GM21529 (cell line): ENCODE data around the gene AP1S3.

Experiments used
- ATAC-seq: cut with Tn5 transposase; IDR thresholded peaks from one replicate; pipeline ENCODE4 v1.9.1; 2021; ENCODE audit not compliant: unreplicated experiment

AP1S3 gene

DNA sequence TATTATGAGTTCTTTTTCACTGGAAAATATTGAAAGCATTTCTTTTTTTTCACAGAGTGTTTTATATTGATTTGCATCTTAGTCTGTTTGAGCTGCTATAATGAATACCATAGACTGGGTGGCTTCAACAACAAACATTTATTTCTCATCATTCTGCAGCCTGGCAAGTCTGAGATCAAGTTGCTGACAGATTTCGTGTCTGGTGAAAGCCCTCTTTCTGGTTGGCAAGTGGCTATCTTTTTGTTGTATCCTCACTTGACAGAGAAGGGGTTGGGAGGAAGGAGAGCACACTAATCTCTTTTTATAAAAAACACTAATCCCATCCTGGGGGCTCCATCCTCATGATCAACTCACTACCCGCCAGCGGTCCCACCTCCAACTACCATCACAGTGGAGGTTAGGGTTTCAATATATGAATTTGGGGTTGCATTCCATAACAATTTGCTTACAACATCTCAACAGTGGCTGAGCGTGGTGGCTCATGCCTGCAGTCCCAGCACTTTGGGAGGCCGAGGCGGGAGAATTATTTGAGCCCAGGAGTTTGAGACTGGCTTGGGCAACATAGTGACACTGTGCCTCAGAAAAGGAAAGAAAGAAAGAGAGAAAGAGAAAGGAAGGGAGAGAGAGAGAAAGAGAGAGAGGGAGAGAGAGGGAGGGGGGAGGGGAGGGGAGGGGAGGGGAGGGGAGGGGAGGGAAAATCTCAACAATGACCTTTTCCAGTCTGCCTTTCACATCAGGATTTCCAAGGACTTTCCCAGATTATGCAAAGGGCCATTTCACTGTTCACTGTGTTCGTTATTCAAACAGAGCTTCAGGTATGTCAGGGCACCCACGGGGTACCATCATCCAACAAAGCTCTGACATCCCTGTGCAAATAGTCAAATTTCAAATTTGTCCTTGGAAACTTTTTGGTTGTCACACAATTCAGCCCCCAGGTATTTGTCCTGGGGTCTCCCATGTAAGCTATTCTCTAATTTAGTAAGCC, 111.1 kb downstream of the AP1S3 start:
- no peak for ATAC-seq

GRCh38 chr2:223725494-223725893, 111.9 kb downstream of the AP1S3 start:
- ATAC-seq, result no peak

DNA sequence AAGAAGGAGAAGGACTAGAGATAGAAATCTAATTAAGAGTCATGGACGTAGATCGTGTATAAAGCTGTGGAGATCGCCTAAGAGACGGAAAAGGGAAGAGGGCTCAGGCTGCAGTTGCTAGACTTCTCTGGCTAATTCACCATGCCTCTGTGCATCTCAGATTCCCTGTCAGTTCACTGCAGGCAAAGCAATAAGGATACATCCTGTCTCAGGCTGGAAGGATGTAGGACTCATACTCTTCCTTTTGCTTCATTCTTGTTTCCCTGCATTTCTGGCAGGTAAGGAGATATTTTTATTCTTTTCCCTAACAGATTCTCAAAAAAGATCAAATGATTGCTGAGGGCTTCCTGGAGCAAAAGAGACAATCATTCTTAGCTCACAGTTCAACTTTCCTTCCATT, 112.5 kb downstream of the AP1S3 start:
- no peak for ATAC-seq

DNA sequence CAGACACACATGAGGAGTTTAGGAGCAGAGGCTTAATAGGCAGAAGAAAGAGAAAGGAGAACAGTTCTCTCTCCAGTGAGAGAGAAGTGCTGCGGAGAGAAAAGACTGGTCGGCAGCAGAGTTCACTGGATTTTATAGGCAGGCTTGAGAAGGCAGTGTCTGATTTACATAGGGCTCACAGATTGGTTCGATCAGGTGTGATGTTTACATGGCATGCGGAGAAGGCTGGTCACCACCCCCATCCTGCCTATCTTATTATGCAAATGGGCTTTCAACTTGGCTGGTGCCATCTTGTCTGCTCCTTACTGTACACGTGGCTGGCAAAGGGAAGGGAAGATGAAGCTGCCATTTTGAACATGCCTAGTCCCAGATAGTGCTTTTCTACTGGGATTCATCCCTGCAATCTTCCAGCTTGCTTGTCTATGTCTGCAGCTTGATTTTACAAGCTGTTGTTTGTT, 113.4 kb downstream of the AP1S3 start:
- no peak for ATAC-seq

DNA sequence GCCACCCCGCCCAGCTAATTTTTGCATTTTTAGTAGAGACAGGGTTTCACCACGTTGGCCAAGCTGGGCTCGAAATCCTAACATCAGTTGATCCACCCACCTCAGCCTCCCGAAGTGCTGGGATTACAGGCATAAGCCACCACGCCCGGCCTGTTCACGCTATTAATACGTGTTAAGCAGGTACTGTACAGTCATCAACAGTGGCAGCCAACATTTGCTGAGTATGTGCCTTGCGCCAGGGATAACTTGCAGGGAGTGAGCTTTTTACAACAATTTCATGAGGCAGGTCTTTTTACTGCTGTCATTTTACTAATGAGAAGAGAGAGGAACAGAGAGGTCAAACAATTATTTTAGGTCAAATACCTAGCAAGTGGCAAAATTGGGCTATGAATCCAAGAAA, 115.2 kb downstream of the AP1S3 start:
- ATAC-seq, result no peak

DNA sequence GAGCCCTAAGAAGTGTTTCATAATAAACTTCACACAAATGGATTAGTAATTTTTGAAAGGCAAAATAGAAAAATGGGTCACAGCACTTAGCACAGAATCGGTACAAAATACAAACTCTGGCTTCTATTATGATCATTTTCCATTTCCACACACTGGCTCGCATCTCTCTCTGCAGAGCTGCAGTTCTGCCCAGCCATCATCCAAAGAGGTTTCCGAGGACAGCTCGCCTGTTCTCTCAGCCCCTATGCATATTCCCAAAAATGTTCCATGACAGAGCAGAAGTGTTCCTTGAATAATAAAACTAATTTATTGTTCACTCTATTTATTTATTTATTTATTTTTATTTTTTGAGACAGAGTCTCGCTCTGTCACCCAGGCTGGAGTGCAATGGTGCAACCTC, 115.6 kb downstream of the AP1S3 start:
- no peak for ATAC-seq

GRCh38 chr2:223720367-223720766, 117.0 kb downstream of the AP1S3 start:
- ATAC-seq, result peak; percentile 65

DNA sequence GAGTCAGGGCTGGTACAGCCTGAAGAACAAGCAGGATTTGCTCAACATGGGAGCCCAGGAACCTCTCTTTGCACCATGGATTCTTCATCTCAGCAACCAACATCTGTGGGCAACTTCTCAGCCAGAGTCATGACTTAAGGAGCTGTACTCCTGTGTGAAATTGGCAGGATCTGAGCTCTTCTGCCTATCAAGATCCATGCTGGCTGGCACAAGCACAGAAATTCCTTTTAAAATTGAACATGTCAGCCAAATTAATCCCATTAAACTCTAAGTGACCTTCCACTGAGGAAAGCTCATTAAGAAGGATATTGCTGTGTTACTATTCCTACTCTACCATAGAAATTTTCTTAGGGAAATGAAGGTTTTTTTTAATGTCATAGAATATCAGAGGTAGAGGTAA, 124.7 kb downstream of the AP1S3 start:
- no peak for ATAC-seq

GRCh38 chr2:223711596-223712326, 125.6 kb downstream of the AP1S3 start:
- ATAC-seq, result no peak
